Glutamatergic neuron (in vitro differentiated cells): ENCODE results near the gene EIPR1. TPM values are rescaled to one million over a fixed set of nuclear protein-coding genes. Genes with fewer than 3 reads are reported as not detected.
A peak's percentile ranks its signal among the peaks of the same experiment; 100 is the strongest.

Experiments used
- DNase-seq: peaks from one replicate; pipeline ENCODE4 v3.0.0; 2022
- H3K27ac Mint-ChIP-seq: one replicate; pipeline ENCODE4 v1.8.0; 2020; ENCODE audit warnings: mild to moderate bottlenecking, mixed read lengths, inconsistent platforms; ENCODE audit not compliant: unreplicated experiment
- H3K27me3 Mint-ChIP-seq: one replicate; pipeline ENCODE4 v1.8.0; 2020; ENCODE audit warnings: mild to moderate bottlenecking, moderate library complexity, mixed read lengths, inconsistent platforms; ENCODE audit not compliant: unreplicated experiment
- H3K36me3 Mint-ChIP-seq: one replicate; pipeline ENCODE4 v1.8.0; 2020; ENCODE audit warnings: mild to moderate bottlenecking, mixed read lengths, inconsistent platforms; ENCODE audit not compliant: unreplicated experiment
- H3K4me1 Mint-ChIP-seq: one replicate; pipeline ENCODE4 v1.8.0; 2020; ENCODE audit warnings: mild to moderate bottlenecking, low read depth, mixed read lengths, inconsistent platforms; ENCODE audit not compliant: unreplicated experiment
- H3K4me3 Mint-ChIP-seq: one replicate; pipeline ENCODE4 v1.8.0; 2020; ENCODE audit warnings: mild to moderate bottlenecking, mixed read lengths, inconsistent platforms; ENCODE audit not compliant: unreplicated experiment
- H3K9me3 Mint-ChIP-seq: one replicate; pipeline ENCODE4 v1.8.0; 2020; ENCODE audit warnings: mild to moderate bottlenecking, moderate library complexity, mixed read lengths, inconsistent platforms; ENCODE audit not compliant: unreplicated experiment
- total RNA-seq: library from RNA; stranded (reverse); fragmentation: NEBNext Ultra II Directional; extraction: Animal tissue kit (Norgen Biotek cat#: 25700); gene quantifications from one replicate; pipeline ENCODE4 v1.2.1, GENCODE V29; 2021; ENCODE audit not compliant: unreplicated experiment
- TF ChIP-seq, protein P1 (sequence below): fragments of 200-600 bp; sonication (generic); IDR thresholded peaks from one replicate; pipeline ENCODE4 v1.5.0; 2021; ENCODE audit not compliant: partially characterized antibody, unreplicated experiment

Gene EIPR1
- total RNA-seq, 1 donor from 2014 or later, result 43.8 TPM

DNA sequence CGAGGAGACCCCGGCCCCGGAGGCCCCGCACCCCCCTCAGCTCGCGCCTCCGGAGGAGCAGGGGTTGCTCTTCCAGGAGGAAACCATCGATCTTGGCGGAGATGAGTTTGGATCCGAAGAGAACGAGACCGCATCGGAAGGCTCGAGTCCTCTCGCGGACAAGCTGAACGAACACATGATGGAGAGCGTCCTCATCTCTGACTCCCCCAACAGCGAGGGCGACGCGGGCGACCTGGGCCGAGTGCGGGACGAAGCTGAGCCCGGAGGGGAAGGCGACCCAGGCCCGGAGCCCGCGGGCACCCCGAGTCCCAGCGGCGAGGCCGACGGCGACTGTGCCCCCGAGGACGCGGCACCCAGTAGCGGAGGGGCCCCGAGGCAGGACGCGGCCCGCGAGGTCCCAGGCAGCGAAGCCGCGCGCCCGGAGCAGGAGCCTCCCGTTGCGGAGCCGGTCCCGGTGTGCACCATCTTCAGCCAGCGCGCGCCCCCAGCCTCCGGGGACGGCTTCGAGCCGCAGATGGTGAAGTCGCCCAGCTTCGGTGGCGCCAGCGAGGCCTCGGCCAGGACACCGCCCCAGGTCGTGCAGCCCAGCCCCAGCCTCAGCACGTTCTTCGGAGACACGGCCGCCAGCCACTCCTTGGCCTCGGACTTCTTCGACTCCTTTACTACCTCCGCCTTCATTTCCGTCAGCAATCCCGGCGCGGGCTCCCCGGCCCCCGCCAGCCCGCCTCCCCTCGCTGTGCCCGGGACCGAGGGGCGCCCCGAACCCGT is 10.2 kb upstream of the EIPR1 start:
- H3K27ac Mint-ChIP-seq, result no peak overlapping the region
- peaks cover 6% of the 10 kb centered on the region for H3K4me1 Mint-ChIP-seq
- peaks cover 1% of the 10 kb centered on the region for H3K9me3 Mint-ChIP-seq
- peaks cover 17% of the 10 kb centered on the region for H3K36me3 Mint-ChIP-seq
- peaks cover 2% of the 10 kb centered on the region for H3K27me3 Mint-ChIP-seq
- TF ChIP-seq, protein P1, sequence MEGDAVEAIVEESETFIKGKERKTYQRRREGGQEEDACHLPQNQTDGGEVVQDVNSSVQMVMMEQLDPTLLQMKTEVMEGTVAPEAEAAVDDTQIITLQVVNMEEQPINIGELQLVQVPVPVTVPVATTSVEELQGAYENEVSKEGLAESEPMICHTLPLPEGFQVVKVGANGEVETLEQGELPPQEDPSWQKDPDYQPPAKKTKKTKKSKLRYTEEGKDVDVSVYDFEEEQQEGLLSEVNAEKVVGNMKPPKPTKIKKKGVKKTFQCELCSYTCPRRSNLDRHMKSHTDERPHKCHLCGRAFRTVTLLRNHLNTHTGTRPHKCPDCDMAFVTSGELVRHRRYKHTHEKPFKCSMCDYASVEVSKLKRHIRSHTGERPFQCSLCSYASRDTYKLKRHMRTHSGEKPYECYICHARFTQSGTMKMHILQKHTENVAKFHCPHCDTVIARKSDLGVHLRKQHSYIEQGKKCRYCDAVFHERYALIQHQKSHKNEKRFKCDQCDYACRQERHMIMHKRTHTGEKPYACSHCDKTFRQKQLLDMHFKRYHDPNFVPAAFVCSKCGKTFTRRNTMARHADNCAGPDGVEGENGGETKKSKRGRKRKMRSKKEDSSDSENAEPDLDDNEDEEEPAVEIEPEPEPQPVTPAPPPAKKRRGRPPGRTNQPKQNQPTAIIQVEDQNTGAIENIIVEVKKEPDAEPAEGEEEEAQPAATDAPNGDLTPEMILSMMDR, result no peak
- no peak overlapping the region for H3K4me3 Mint-ChIP-seq
- DNase-seq, result no peak

- TF ChIP-seq, protein P1, result no peak
- Mint-ChIP-seq H3K9me3 (no peaks in the 10 kb centered on the region), H3K4me3 (no peak overlapping the region), H3K27me3 (peaks cover 2% of the 10 kb centered on the region), H3K4me1 (peaks cover 6% of the 10 kb centered on the region), H3K27ac (no peak overlapping the region), H3K36me3 (peaks cover 10% of the 10 kb centered on the region)
- no peak for DNase-seq
Observed at GRCh38 chr2:3387011-3387410, 9.4 kb upstream of the EIPR1 start.

GRCh38 chr2:3386448-3386958 is 8.9 kb upstream of the EIPR1 start:
- Mint-ChIP-seq H3K36me3 (peaks cover 6% of the 10 kb centered on the region), H3K4me1 (peaks cover 8% of the 10 kb centered on the region), H3K9me3 (no peaks in the 10 kb centered on the region), H3K27ac (no peak overlapping the region), H3K4me3 (no peak overlapping the region), H3K27me3 (peaks cover 2% of the 10 kb centered on the region)
- DNase-seq, result no peak
- TF ChIP-seq, protein P1, result no peak

- peak; percentile 95 for DNase-seq
- H3K36me3 Mint-ChIP-seq, result no peaks in the 10 kb centered on the region
- peaks cover 7% of the 10 kb centered on the region for H3K9me3 Mint-ChIP-seq
- H3K4me1 Mint-ChIP-seq, result peaks cover 17% of the 10 kb centered on the region
- peak within 1 kb of the TSS; percentile 99 for H3K4me3 Mint-ChIP-seq
- TF ChIP-seq, protein P1, result no peak
- peaks cover 2% of the 10 kb centered on the region for H3K27me3 Mint-ChIP-seq
- H3K27ac Mint-ChIP-seq, result peak within 1 kb of the TSS; percentile 92
Observed at GRCh38 chr2:3379647-3380534, 2.3 kb upstream of the EIPR1 start, which contains the start of gene TRAPPC12. Gene TRAPPC12 (plus strand): TSS chr2:3379694. CDS start chr2:3387624, 7,930 bp downstream.
